A549 (cell line): ENCODE data around the gene CDK17. TPM values are rescaled to one million over a fixed set of nuclear protein-coding genes. Genes with fewer than 3 reads are reported as not detected.
A peak's percentile ranks its signal among the peaks of the same experiment; 100 is the strongest.

Experiments used
- ATAC-seq, 2 experiments: fragments of 200-7000 bp in 1 of 2; fragments of >200 bp in 1 of 2; cut with Nextera tagmentation in 1 of 2; cut with Tn5 transposase in 1 of 2; 3 replicates each; pipeline versions ENCODE4 v1.8.0 to v1.9.1; 2018 to 2020; ENCODE audit warnings: mild to moderate bottlenecking in 1 of 2, moderate library complexity in 1 of 2
- CTCF ChIA-PET: fragments of 300-600 bp; sonication (Branson Sonifier 250); formaldehyde crosslinking; extraction: SDS; loops from one replicate; lab custom pipeline; 2021; ENCODE audit warnings: antibody characterized with exemption, inconsistent platforms; lab: Yijun Ruan, JAX
- POLR2A ChIA-PET: fragments of 350-600 bp; formaldehyde crosslinking; extraction: SDS; loops from one replicate; lab custom pipeline; 2021; ENCODE audit warnings: antibody characterized with exemption, inconsistent platforms; lab: Yijun Ruan, JAX
- DNase-seq, 2 experiments: peaks; one replicate each; pipeline versions ENCODE4 v3.0.0 to v3.0.0-alpha.2; 2011 to 2016; ENCODE audit warnings: low read depth in 1 of 2, low spot score in 1 of 2
- FAIRE-seq: peaks from 2 replicates; lab custom pipeline; 2011; peaks lifted over from hg19 to GRCh38; lab: Jason Lieb, UNC
- H3K27ac ChIP-seq, 2 experiments: fragments of >200 bp; sonication (Bioruptor Twin); formaldehyde crosslinking; 3 replicates each; pipeline ENCODE4 v1.5.1; 2016 to 2017
- H3K4me1 ChIP-seq: fragments of >200 bp; sonication (Bioruptor Twin); formaldehyde crosslinking; 3 replicates; pipeline ENCODE4 v1.6.1; 2016
- H3K4me2 ChIP-seq: fragments of >200 bp; sonication (Bioruptor Twin); formaldehyde crosslinking; 3 replicates; pipeline ENCODE4 v1.6.1; 2016
- H3K4me3 ChIP-seq: fragments of >200 bp; sonication (Bioruptor Twin); formaldehyde crosslinking; 3 replicates; pipeline ENCODE4 v1.5.1; 2016
- H3K9me3 ChIP-seq: fragments of >200 bp; sonication (Bioruptor Twin); formaldehyde crosslinking; 3 replicates; pipeline ENCODE4 v1.6.1; 2016
- CBX2 ChIP-seq: fragments of 200-600 bp; sonication (generic); IDR thresholded peaks from 2 replicates; pipeline ENCODE4 v1.6.1; 2016; ENCODE audit warnings: low read depth, mild to moderate bottlenecking, borderline replicate concordance
- CEBPB ChIP-seq, 2 experiments: fragments of >200 bp in 1 of 2; sonication (Bioruptor Twin) in 1 of 2; formaldehyde crosslinking in 1 of 2; IDR thresholded peaks; 2 replicates each; pipeline ENCODE4 v1.6.1; 2012 to 2016
- CHD2 ChIP-seq: fragments of 150-350 bp; IDR thresholded peaks from 2 replicates; pipeline ENCODE4 v1.6.1; 2014; ENCODE audit warnings: low read length; ENCODE audit not compliant: partially characterized antibody
- EHF ChIP-seq: fragments of 250-450 bp; sonication (Bioruptor Pico); IDR thresholded peaks from 2 replicates; pipeline ENCODE4 v1.5.0; 2020; ENCODE audit warnings: mild to moderate bottlenecking
- FOSL2 ChIP-seq, 2 experiments: fragments of 450-650 bp in 1 of 2; fragments of >200 bp in 1 of 2; sonication (Bioruptor Twin) in 1 of 2; formaldehyde crosslinking; IDR thresholded peaks; 2 replicates each; pipeline versions ENCODE4 v1.5.0 to v1.6.1; 2016 to 2020; ENCODE audit warnings: mild to moderate bottlenecking in 1 of 2, moderate library complexity in 1 of 2
- FOXS1 ChIP-seq: fragments of 250-450 bp; sonication (Bioruptor Pico); IDR thresholded peaks from 2 replicates; pipeline ENCODE4 v1.5.0; 2020; ENCODE audit warnings: mild to moderate bottlenecking, moderate library complexity
- GATA3 ChIP-seq: IDR thresholded peaks from 2 replicates; pipeline ENCODE4 v1.6.1; 2012; ENCODE audit warnings: borderline replicate concordance
- HDAC2 ChIP-seq: fragments of 200-600 bp; sonication (generic); IDR thresholded peaks from 2 replicates; pipeline ENCODE4 v1.6.1; 2016
- HOXA7 ChIP-seq: fragments of 250-450 bp; sonication (Bioruptor Pico); IDR thresholded peaks from 2 replicates; pipeline ENCODE4 v1.5.0; 2020; ENCODE audit warnings: mild to moderate bottlenecking, moderate library complexity
- HOXB13 ChIP-seq: fragments of 250-450 bp; sonication (Bioruptor Pico); IDR thresholded peaks from 2 replicates; pipeline ENCODE4 v1.5.0; 2020; ENCODE audit warnings: low read depth, mild to moderate bottlenecking, moderate library complexity
- MYC ChIP-seq: IDR thresholded peaks from 2 replicates; pipeline ENCODE4 v1.6.1; 2012; ENCODE audit warnings: mild to moderate bottlenecking, inconsistent platforms, low read length, improper control_type of control experiment, borderline replicate concordance
- PHF8 ChIP-seq: fragments of 200-600 bp; sonication (generic); IDR thresholded peaks from 2 replicates; pipeline ENCODE4 v1.6.1; 2016; ENCODE audit warnings: low read depth, mild to moderate bottlenecking, antibody characterized with exemption, moderate library complexity, borderline replicate concordance
- POLR2AphosphoS2 ChIP-seq: conservative IDR thresholded peaks from 2 replicates; pipeline ENCODE4 v1.6.1; 2012; ENCODE audit warnings: low read length, improper control_type of control experiment, inconsistent platforms
- RCOR1 ChIP-seq: fragments of 150-350 bp; IDR thresholded peaks from 2 replicates; pipeline ENCODE4 v1.6.1; 2014; ENCODE audit warnings: antibody characterized with exemption, low read length, low read depth
- RNF2 ChIP-seq: fragments of 200-600 bp; sonication (generic); IDR thresholded peaks from 2 replicates; pipeline ENCODE4 v1.6.1; 2016; ENCODE audit warnings: low read depth, mild to moderate bottlenecking, antibody characterized with exemption, moderate library complexity, borderline replicate concordance
- SMC3 ChIP-seq: fragments of >200 bp; sonication (Bioruptor Twin); formaldehyde crosslinking; IDR thresholded peaks from 3 replicates; pipeline ENCODE4 v1.6.1; 2018; ENCODE audit warnings: inconsistent platforms
- SREBF2 ChIP-seq: fragments of 450-650 bp; IDR thresholded peaks from 2 replicates; pipeline ENCODE4 v1.6.1; 2014; ENCODE audit warnings: mild to moderate bottlenecking, moderate library complexity
- ZC3H11A ChIP-seq: fragments of 450-650 bp; IDR thresholded peaks from 2 replicates; pipeline ENCODE4 v1.6.1; 2014; ENCODE audit warnings: antibody characterized with exemption, mild to moderate bottlenecking
- ZFP36 ChIP-seq: fragments of 450-650 bp; IDR thresholded peaks from 2 replicates; pipeline ENCODE4 v1.6.1; 2014; ENCODE audit warnings: borderline replicate concordance; ENCODE audit not compliant: partially characterized antibody
- WGBS: methylation state at CpG from one replicate; pipeline ENCODE4 v1.1.6; 2017; ENCODE audit errors: missing lambda C conversion rate; 5-methylcytosine and 5-hydroxymethylcytosine counted together
- polyA plus RNA-seq, 4 experiments: library from polyadenylated mRNA; depleted of rRNA in 3 of 4; stranded (reverse); fragments of >200 nt; fragmentation: RNase III in 1 of 4; extraction: RNeasy Plus Mini Kit Qiagen cat#74134 plus additional on column Dnase treatment in 1 of 4; gene quantifications; 2 replicates in 3 of 4; 3 replicates in 1 of 4; pipeline ENCODE4 v1.2.3, GENCODE V29; 2011 to 2017
- TF ChIP-seq, protein P1 (sequence below): fragments of 250-450 bp; sonication (Bioruptor Pico); IDR thresholded peaks from 2 replicates; pipeline ENCODE4 v1.5.0; 2021; ENCODE audit warnings: mild to moderate bottlenecking, moderate library complexity, borderline replicate concordance
- TF ChIP-seq, protein P2 (sequence below): fragments of >200 bp; sonication (Bioruptor Twin); formaldehyde crosslinking; IDR thresholded peaks from 2 replicates; pipeline ENCODE4 v1.6.1; 2016
- TF ChIP-seq, protein P3 (sequence below): IDR thresholded peaks from 2 replicates; pipeline ENCODE4 v1.6.1; 2012; ENCODE audit warnings: low read depth, borderline replicate concordance
- TF ChIP-seq, protein P4 (sequence below): fragments of >200 bp; sonication (Bioruptor Twin); formaldehyde crosslinking; IDR thresholded peaks from 3 replicates; pipeline ENCODE4 v1.6.1; 2016

The CDK17 gene
- polyA plus RNA-seq, 2 of the 4 experiments (the other 2 are of a cell fraction): 11.4 to 43.5 TPM

DNA sequence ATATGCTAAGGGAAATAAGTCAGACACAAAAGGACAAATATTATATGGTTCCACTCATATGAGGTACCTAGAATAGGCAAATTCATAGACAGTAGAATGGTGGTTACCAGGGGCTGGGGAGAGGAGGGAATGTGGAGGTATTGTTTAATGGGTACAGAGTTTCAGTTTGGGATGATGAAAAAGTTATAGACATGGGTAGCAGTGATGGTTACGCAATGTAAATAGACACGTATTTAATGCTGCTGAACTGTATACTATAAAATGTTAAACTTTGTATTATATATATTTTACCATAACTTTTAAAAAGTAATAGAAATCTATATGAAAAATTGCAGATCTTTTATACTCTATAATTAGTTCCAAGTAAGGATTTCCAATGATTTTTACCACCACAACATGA, 71.2 kb downstream of the CDK17 start:
- WGBS: 94% methylated on average over 2 of the region's 2 CpGs
- TF ChIP-seq SREBF2: no peak
- peak in 1 of 2 experiments; percentile 45; a peak in 1 of 4 replicates for TF ChIP-seq CEBPB (IDR thresholded peaks at IDR 0.05)
- no peak for TF ChIP-seq PHF8
- no peak for TF ChIP-seq HOXB13 (CRISPR knock-in tag)
- TF ChIP-seq, all 56 proteins: peak for 1
- Histone ChIP-seq H3K27ac (no peak overlapping the region), H3K4me1 (no peaks in the 10 kb centered on the region), H3K4me3 (no peak overlapping the region), H3K4me2 (no peak overlapping the region), H3K9me3 (no peaks in the 10 kb centered on the region)
- CTCF ChIA-PET: no interaction called here
- ATAC-seq: no peak
- no peak for DNase-seq
- no peak for FAIRE-seq
- POLR2A ChIA-PET: no interaction called here

DNA sequence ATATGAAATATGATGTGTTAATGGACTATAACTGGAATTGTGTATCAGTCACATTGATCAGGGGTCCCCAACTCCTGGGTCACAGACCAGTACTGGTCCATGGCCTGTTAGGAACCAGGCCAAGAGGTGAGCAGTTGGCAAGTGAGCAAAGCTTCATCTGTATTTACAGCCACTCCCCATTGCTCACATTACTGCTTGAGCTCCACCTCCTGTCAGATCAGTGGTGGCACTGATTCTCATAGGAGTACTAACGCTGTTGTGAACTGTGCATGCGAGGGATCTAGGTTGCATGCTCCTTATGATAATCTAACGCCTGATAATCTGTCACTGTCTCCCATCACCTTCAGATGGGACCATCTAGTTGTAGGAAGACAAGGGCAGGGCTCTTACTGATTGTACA, 72.3 kb downstream of the CDK17 start:
- no peak overlapping the region for H3K27ac ChIP-seq
- no peak overlapping the region for H3K4me2 ChIP-seq
- no peak; a peak in 1 of 6 replicates for ATAC-seq
- TF ChIP-seq RCOR1 (no peak), HDAC2 (no peak), ZC3H11A (no peak), CHD2 (no peak), MYC (no peak), HOXA7 (CRISPR knock-in tag) (no peak), CBX2 (no peak), ZFP36 (no peak), FOXS1 (CRISPR knock-in tag) (no peak), GATA3 (no peak), POLR2AphosphoS2 (no peak), EHF (CRISPR knock-in tag) (no peak), FOSL2 (IDR thresholded peaks at IDR 0.05) (no peak), FOSL2 (CRISPR knock-in tag; IDR thresholded peaks at IDR 0.05) (no peak), SMC3 (no peak), RNF2 (no peak)
- TF ChIP-seq, protein P1, sequence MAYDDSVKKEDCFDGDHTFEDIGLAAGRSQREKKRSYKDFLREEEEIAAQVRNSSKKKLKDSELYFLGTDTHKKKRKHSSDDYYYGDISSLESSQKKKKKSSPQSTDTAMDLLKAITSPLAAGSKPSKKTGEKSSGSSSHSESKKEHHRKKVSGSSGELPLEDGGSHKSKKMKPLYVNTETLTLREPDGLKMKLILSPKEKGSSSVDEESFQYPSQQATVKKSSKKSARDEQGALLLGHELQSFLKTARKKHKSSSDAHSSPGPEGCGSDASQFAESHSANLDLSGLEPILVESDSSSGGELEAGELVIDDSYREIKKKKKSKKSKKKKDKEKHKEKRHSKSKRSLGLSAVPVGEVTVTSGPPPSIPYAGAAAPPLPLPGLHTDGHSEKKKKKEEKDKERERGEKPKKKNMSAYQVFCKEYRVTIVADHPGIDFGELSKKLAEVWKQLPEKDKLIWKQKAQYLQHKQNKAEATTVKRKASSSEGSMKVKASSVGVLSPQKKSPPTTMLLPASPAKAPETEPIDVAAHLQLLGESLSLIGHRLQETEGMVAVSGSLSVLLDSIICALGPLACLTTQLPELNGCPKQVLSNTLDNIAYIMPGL: no peak
- TF ChIP-seq, protein P2, sequence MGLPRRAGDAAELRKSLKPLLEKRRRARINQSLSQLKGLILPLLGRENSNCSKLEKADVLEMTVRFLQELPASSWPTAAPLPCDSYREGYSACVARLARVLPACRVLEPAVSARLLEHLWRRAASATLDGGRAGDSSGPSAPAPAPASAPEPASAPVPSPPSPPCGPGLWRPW: no peak
- TF ChIP-seq, protein P3, sequence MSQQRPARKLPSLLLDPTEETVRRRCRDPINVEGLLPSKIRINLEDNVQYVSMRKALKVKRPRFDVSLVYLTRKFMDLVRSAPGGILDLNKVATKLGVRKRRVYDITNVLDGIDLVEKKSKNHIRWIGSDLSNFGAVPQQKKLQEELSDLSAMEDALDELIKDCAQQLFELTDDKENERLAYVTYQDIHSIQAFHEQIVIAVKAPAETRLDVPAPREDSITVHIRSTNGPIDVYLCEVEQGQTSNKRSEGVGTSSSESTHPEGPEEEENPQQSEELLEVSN: no peak
- TF ChIP-seq, protein P4, sequence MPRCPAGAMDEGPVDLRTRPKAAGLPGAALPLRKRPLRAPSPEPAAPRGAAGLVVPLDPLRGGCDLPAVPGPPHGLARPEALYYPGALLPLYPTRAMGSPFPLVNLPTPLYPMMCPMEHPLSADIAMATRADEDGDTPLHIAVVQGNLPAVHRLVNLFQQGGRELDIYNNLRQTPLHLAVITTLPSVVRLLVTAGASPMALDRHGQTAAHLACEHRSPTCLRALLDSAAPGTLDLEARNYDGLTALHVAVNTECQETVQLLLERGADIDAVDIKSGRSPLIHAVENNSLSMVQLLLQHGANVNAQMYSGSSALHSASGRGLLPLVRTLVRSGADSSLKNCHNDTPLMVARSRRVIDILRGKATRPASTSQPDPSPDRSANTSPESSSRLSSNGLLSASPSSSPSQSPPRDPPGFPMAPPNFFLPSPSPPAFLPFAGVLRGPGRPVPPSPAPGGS: no peak
- TF ChIP-seq, all 56 proteins: peak for 0
- POLR2A ChIA-PET: no interaction called here
- WGBS: 96% methylated on average over 3 of the region's 3 CpGs
- H3K9me3 ChIP-seq: no peaks in the 10 kb centered on the region
- FAIRE-seq (no peak), DNase-seq (no peak)
- no peak overlapping the region for H3K4me3 ChIP-seq
- H3K4me1 ChIP-seq: no peaks in the 10 kb centered on the region
- CTCF ChIA-PET: interaction anchor here (0.7 kb wide), 1 partner anchor 20 kb away, joined by 4 read pairs; no protein-coding TSS in a partner anchor
